ENCODE data around the gene NR2E3. TPM values are rescaled to one million over a fixed set of nuclear protein-coding genes. Genes with fewer than 3 reads are reported as not detected.

The NR2E3 gene
- 0.31 and 0.35 TPM in 2 replicates for total RNA-seq (2021)
- long read RNA-seq, result 0 reads

GRCh38 chr15:71810256-71811035 is at the start of gene NR2E3:
Gene NR2E3 (plus strand): TSS chr15:71810554. CDS start chr15:71810744, 190 bp downstream.
- Histone ChIP-seq H3K23ac (ENCODE audit: insufficient read length, low read depth, low read length) (no peak within 1 kb of the TSS), H3K14ac (ENCODE audit: insufficient read depth, low read length) (no peak within 1 kb of the TSS; the same call in 1 of the 2 replicates), H2BK20ac (ENCODE audit: low read depth, low read length, poor library complexity, severe bottlenecking) (no peak within 1 kb of the TSS), H3K4me1 (ENCODE audit: insufficient read depth, low read length) (peaks cover 7% of the 10 kb centered on the region; the same call in 1 of the 2 replicates), H3K56ac (ENCODE audit: insufficient read length, low read depth, low read length) (no peak within 1 kb of the TSS), H2AFZ (ENCODE audit: low read length) (no peak within 1 kb of the TSS), H2BK15ac (ENCODE audit: low read depth, low read length) (no peak within 1 kb of the TSS), H3K4me2 (ENCODE audit: insufficient read depth, insufficient read length, low read length) (no peak within 1 kb of the TSS), H3K9me3 (ENCODE audit: control insufficient read depth, low read depth, low read length) (no peaks in the 10 kb centered on the region), H4K20me1 (ENCODE audit: control insufficient read depth, insufficient read depth, insufficient read length) (no peaks in the 10 kb centered on the region), H2BK12ac (ENCODE audit: insufficient read length, low read depth, low read length) (no peak within 1 kb of the TSS), H2AK5ac (ENCODE audit: insufficient read length, low read length) (no peak within 1 kb of the TSS), H4K5ac (ENCODE audit: insufficient read length, low read depth, low read length) (no peak within 1 kb of the TSS), H4K8ac (replicated peaks; ENCODE audit: insufficient read length, low read depth, low read length) (no peak within 1 kb of the TSS), H3K23me2 (ENCODE audit: insufficient read length, low read depth, low read length, poor library complexity, severe bottlenecking) (no peaks in the 10 kb centered on the region), H4K91ac (ENCODE audit: insufficient read length, low read depth, low read length) (no peak within 1 kb of the TSS), H3K79me2 (ENCODE audit: insufficient read depth, low read length) (no peaks in the 10 kb centered on the region), H3K18ac (ENCODE audit: insufficient read length, low read depth, low read length) (no peak within 1 kb of the TSS), H3K27ac (ENCODE audit: insufficient read length, low read depth, low read length) (no peak within 1 kb of the TSS), H3K79me1 (ENCODE audit: insufficient read depth, low read depth, low read length, poor library complexity, severe bottlenecking) (no peaks in the 10 kb centered on the region), H3T11ph (ENCODE audit: low read length) (no peak within 1 kb of the TSS), H3K9ac (ENCODE audit: extremely low read depth, insufficient read length, low read length) (no peak within 1 kb of the TSS), H2BK5ac (ENCODE audit: insufficient read length, low read length) (no peak within 1 kb of the TSS), H2BK120ac (ENCODE audit: low read depth, low read length, poor library complexity, severe bottlenecking) (no peak within 1 kb of the TSS), H3K27me3 (ENCODE audit: insufficient read depth, low read length) (no peaks in the 10 kb centered on the region), H3K4ac (ENCODE audit: low read depth, low read length) (no peak within 1 kb of the TSS)
- Mint-ChIP-seq H3K27me3 (ENCODE audit: low read depth) (peaks cover 4% of the 10 kb centered on the region), H3K27ac (peak within 1 kb of the TSS in 1 of 3 experiments; percentile 65; a peak in 1 of 7 replicates), H3K4me1 (peaks cover 32 to 41% of the 10 kb centered on the region in 2 experiments), H3K4me3 (no peak within 1 kb of the TSS; a peak in 1 of 5 replicates), H3K36me3 (ENCODE audit: insufficient read depth in 1 of 3, low read depth in 3 of 3) (no peaks in the 10 kb centered on the region; a peak in 1 of 7 replicates), H3K9me3 (no peaks in the 10 kb centered on the region)
- no peak for TF ChIP-seq CTCF (conservative IDR thresholded peaks at IDR 0.05)
- WGBS (ENCODE audit: extremely low coverage, insufficient read length, low lambda C conversion rate), result no CpG with 5 or more reads among the region's 16 CpGs
- DNase-seq, result no peak
